Activated CD8-positive, alpha-beta memory T cell treated with anti-CD3 and anti-CD28 coated beads for 4 hours (primary cell): Measurements from ENCODE around the gene WNT5B.
A peak's percentile ranks its signal among the peaks of the same experiment; 100 is the strongest.

Experiments used
- DNase-seq, 2 donors: peaks; one replicate each; pipeline ENCODE4 v3.0.0-alpha.2; 2020; ENCODE audit warnings: low read depth in 2 of 2

Gene WNT5B

GRCh38 chr12:1628666-1629337 lies at the start of gene WNT5B:
WNT5B (plus strand) TSS chr12:1629231; CDS start chr12:1631355, 2,124 bp downstream.
- DNase-seq = no peak

- no peak for DNase-seq
These were observed 49.2 kb upstream of the WNT5B start for GRCh38 chr12:1579651-1580435.

- no peak for DNase-seq
These were observed 48.5 kb upstream of the WNT5B start for GRCh38 chr12:1580526-1580925.

GRCh38 chr12:1581973-1582708 lies 46.9 kb upstream of the WNT5B start:
- DNase-seq = no peak

GRCh38 chr12:1582709-1583050 lies 46.4 kb upstream of the WNT5B start:
- DNase-seq = no peak

- peak in 1 of 2 donors; percentile 48 for DNase-seq
These were observed 45.5 kb upstream of the WNT5B start for GRCh38 chr12:1583421-1584078.

GRCh38 chr12:1584326-1584725 lies 44.7 kb upstream of the WNT5B start:
- DNase-seq = no peak

GRCh38 chr12:1587927-1588574 lies 41.0 kb upstream of the WNT5B start:
- DNase-seq = no peak

GRCh38 chr12:1588575-1588947 lies 40.5 kb upstream of the WNT5B start:
- no peak for DNase-seq

GRCh38 chr12:1590221-1590979 lies 38.6 kb upstream of the WNT5B start:
- DNase-seq = no peak

- no peak for DNase-seq
These were observed 38.0 kb upstream of the WNT5B start for GRCh38 chr12:1591034-1591433.

- no peak for DNase-seq
These were observed 37.5 kb upstream of the WNT5B start for GRCh38 chr12:1591543-1591942.

- DNase-seq = peak in 1 of 2 donors; percentile 33
These were observed 36.4 kb upstream of the WNT5B start for GRCh38 chr12:1592444-1593173.

GRCh38 chr12:1593174-1594005 lies 35.6 kb upstream of the WNT5B start:
- DNase-seq = peak in 1 of 2 donors; percentile 21

GRCh38 chr12:1594006-1594260 lies 35.1 kb upstream of the WNT5B start:
- DNase-seq = no peak

- peak; percentile 74 to 79 for DNase-seq
These were observed 34.6 kb upstream of the WNT5B start, which contains the start of gene FBXL14 for GRCh38 chr12:1594261-1595025. FBXL14 (minus strand) TSS chr12:1594581; CDS start chr12:1594066, 515 bp downstream.

GRCh38 chr12:1595026-1595561 lies 33.9 kb upstream of the WNT5B start:
- no peak for DNase-seq

- DNase-seq = no peak
These were observed 33.2 kb upstream of the WNT5B start for GRCh38 chr12:1595690-1596347.
